Jurkat, Clone E6-1 (cell line): ENCODE data around the gene GSTA5.
A peak's percentile ranks its signal among the peaks of the same experiment; 100 is the strongest.
"Not testable (repeated sequence)": the region's sequence is repeated elsewhere in the genome, so short reads cannot be mapped to it uniquely, and the experiment has no call there.

Source experiments
- DNase-seq: peaks from one replicate; pipeline ENCODE4 v3.0.0-alpha.2; 2011; ENCODE audit warnings: low read depth, low spot score
- H3K4me3 ChIP-seq: 2 replicates; pipeline ENCODE4 v1.5.1; 2011; ENCODE audit warnings: mild to moderate bottlenecking, low read length, control low read depth, moderate library complexity

The GSTA5 gene

GRCh38 chr6:52839124-52840055 lies 1.2 kb downstream of the GSTA5 start:
- no peak overlapping the region for H3K4me3 ChIP-seq
- peak; percentile 35 for DNase-seq

GRCh38 chr6:52834481-52834880 lies 6.1 kb downstream of the GSTA5 start:
- DNase-seq, result no peak
- no peak overlapping the region for H3K4me3 ChIP-seq

GRCh38 chr6:52830869-52831268 lies 9.7 kb downstream of the GSTA5 start:
- H3K4me3 ChIP-seq, DNase-seq: not testable (repeated sequence)

GRCh38 chr6:52829046-52829817 lies 11.4 kb downstream of the GSTA5 start:
- no peak for DNase-seq
- H3K4me3 ChIP-seq, result no peak overlapping the region

- DNase-seq, H3K4me3 ChIP-seq: not testable (repeated sequence)
These were observed 12.0 kb downstream of the GSTA5 start for GRCh38 chr6:52828621-52829020.

- not testable (repeated sequence) for DNase-seq
These were observed 13.4 kb downstream of the GSTA5 start for GRCh38 chr6:52827073-52827783.

GRCh38 chr6:52826513-52826912 lies 14.1 kb downstream of the GSTA5 start:
- DNase-seq, result no peak
- no peak overlapping the region for H3K4me3 ChIP-seq

More at GRCh38 chr6:52827073-52827783, 13.4 kb downstream of the GSTA5 start:
- not testable (repeated sequence) for H3K4me3 ChIP-seq

GRCh38 chr6:52825900-52826459 lies 14.6 kb downstream of the GSTA5 start:
- not testable (repeated sequence) for DNase-seq, H3K4me3 ChIP-seq

GRCh38 chr6:52825270-52825793 lies 15.3 kb downstream of the GSTA5 start:
- DNase-seq, H3K4me3 ChIP-seq: not testable (repeated sequence)

- no peak for DNase-seq
These were observed 18.8 kb downstream of the GSTA5 start for GRCh38 chr6:52821842-52822241.

GRCh38 chr6:52820198-52820597 lies 20.4 kb downstream of the GSTA5 start:
- H3K4me3 ChIP-seq, result no peak overlapping the region
- no peak for DNase-seq

More at GRCh38 chr6:52821842-52822241, 18.8 kb downstream of the GSTA5 start:
- H3K4me3 ChIP-seq, result no peak overlapping the region

- no peak overlapping the region for H3K4me3 ChIP-seq
- peak; percentile 34 for DNase-seq
These were observed 25.2 kb downstream of the GSTA5 start for GRCh38 chr6:52815167-52816092.

- not testable (repeated sequence) for H3K4me3 ChIP-seq, DNase-seq
These were observed 26.1 kb downstream of the GSTA5 start for GRCh38 chr6:52814545-52814944.

- not testable (repeated sequence) for DNase-seq, H3K4me3 ChIP-seq
These were observed 30.8 kb downstream of the GSTA5 start for GRCh38 chr6:52809777-52810176.

GRCh38 chr6:52808660-52809059 lies 32.0 kb downstream of the GSTA5 start:
- no peak for DNase-seq
- H3K4me3 ChIP-seq, result no peak overlapping the region

GRCh38 chr6:52803668-52804255 lies 36.9 kb downstream of the GSTA5 start, which contains the start of gene GSTA1:
Gene GSTA1 (minus strand): TSS chr6:52803816. CDS start chr6:52799267, 4,549 bp downstream.
- not testable (repeated sequence) for DNase-seq, H3K4me3 ChIP-seq

- no peak overlapping the region for H3K4me3 ChIP-seq
- no peak for DNase-seq
These were observed 37.8 kb downstream of the GSTA5 start for GRCh38 chr6:52802806-52803205.
